NCI-H446 (cell line): Measurements from ENCODE around the gene SLC35E4.
"Not testable (repeated sequence)": the region's sequence is repeated elsewhere in the genome, so short reads cannot be mapped to it uniquely, and the experiment has no call there.

ENCODE experiments used
- DNase-seq, 2 experiments: peaks; one replicate each; lab custom pipeline; 2025; lab: John Stamatoyannopoulos, UW

Gene SLC35E4

GRCh38 chr22:30650508-30651116 lies 15.0 kb downstream of the SLC35E4 start:
- peak in 1 of 2 experiments; percentile 54 for DNase-seq

GRCh38 chr22:30652852-30653251 lies 17.3 kb downstream of the SLC35E4 start:
- DNase-seq: no peak

GRCh38 chr22:30654361-30654760 lies 18.8 kb downstream of the SLC35E4 start:
- DNase-seq: no peak

GRCh38 chr22:30655532-30655931 lies 20.0 kb downstream of the SLC35E4 start:
- no peak for DNase-seq

GRCh38 chr22:30662040-30662439 lies 26.5 kb downstream of the SLC35E4 start:
- peak; percentile 5 to 62 for DNase-seq

- DNase-seq: no peak
These were observed 29.2 kb downstream of the SLC35E4 start for GRCh38 chr22:30664798-30665197.

- no peak for DNase-seq
These were observed 29.7 kb downstream of the SLC35E4 start for GRCh38 chr22:30665266-30665665.

GRCh38 chr22:30665786-30666185 lies 30.2 kb downstream of the SLC35E4 start:
- no peak for DNase-seq

- no peak for DNase-seq
These were observed 31.5 kb downstream of the SLC35E4 start for GRCh38 chr22:30667107-30667493.

GRCh38 chr22:30667494-30668385 lies 32.2 kb downstream of the SLC35E4 start, which contains the start of gene DUSP18:
DUSP18 (minus strand) TSS chr22:30667875; CDS start chr22:30664003, 3,872 bp downstream.
- peak; percentile 89 to 93 for DNase-seq

- DNase-seq: no peak
These were observed 32.8 kb downstream of the SLC35E4 start for GRCh38 chr22:30668386-30668710.

- DNase-seq: no peak
These were observed 35.5 kb downstream of the SLC35E4 start for GRCh38 chr22:30671071-30671470.

GRCh38 chr22:30673136-30673535 lies 37.6 kb downstream of the SLC35E4 start:
- no peak for DNase-seq

GRCh38 chr22:30674482-30674881 lies 38.9 kb downstream of the SLC35E4 start:
- no peak for DNase-seq

GRCh38 chr22:30675436-30675835 lies 39.9 kb downstream of the SLC35E4 start:
- no peak for DNase-seq

- not testable (repeated sequence) for DNase-seq
These were observed 41.0 kb downstream of the SLC35E4 start for GRCh38 chr22:30676565-30676964.

GRCh38 chr22:30679895-30680690 lies 44.5 kb downstream of the SLC35E4 start:
- not testable (repeated sequence) for DNase-seq

GRCh38 chr22:30680991-30681770 lies 45.6 kb downstream of the SLC35E4 start:
- no peak for DNase-seq

GRCh38 chr22:30681831-30682230 lies 46.2 kb downstream of the SLC35E4 start:
- no peak for DNase-seq

- no peak for DNase-seq
These were observed 49.6 kb downstream of the SLC35E4 start for GRCh38 chr22:30685178-30685577.

- no peak for DNase-seq
These were observed 51.8 kb downstream of the SLC35E4 start for GRCh38 chr22:30687358-30687757.

- DNase-seq: no peak
These were observed 54.0 kb downstream of the SLC35E4 start for GRCh38 chr22:30689622-30690021.
